ENCODE results near the gene CORO6.
A peak's percentile ranks its signal among the peaks of the same experiment; 100 is the strongest.

The CORO6 gene

DNA sequence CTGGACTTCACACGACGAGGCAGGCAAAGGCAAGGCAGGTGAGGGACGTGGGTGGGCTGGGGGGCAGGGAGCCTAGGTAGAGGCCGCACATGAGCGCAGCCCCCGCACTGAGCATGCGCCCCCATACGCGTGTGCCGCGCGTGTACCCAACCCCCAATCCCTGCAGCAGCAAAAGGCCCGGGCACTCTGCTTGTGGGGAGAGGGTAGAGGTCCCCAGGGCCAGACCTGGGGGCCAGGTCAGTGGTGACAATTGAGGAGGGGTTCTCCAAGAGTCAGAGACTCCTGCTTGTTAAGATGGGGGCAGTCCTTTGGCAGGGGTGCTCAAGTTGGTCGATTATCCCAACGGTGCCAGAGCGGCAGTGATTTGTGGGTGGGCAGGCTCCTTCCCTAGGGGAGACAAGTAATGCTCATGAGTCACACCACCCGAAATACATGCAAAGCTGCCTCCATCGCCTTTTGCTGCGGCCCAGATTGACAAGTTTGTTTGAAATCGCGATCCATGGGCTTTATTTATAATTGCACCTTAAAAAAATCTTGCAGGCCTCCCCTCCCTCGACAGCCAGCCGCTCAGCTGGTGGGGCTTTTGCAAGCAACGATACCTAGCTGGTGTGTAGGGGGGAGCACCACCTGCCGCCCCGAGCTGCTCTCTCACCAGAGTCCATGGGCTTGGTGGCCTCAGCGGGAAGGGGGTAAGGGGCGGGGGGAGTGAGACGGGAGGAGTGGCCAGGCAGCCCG lies 32.1 kb downstream of the CORO6 start:
- TF ChIP-seq, protein P1, sequence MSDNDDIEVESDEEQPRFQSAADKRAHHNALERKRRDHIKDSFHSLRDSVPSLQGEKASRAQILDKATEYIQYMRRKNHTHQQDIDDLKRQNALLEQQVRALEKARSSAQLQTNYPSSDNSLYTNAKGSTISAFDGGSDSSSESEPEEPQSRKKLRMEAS (IDR thresholded peaks at IDR 0.05): no peak
- TF ChIP-seq CEBPB (IDR thresholded peaks at IDR 0.05) (no peak), ZBTB7A (IDR thresholded peaks at IDR 0.05; ENCODE audit: low read depth) (0 out of 2 replicates have a peak, but pooled peaks have one; percentile 2), YY1 (IDR thresholded peaks at IDR 0.05; ENCODE audit: low read depth) (no peak), EGR1 (IDR thresholded peaks at IDR 0.05) (no peak)

DNA sequence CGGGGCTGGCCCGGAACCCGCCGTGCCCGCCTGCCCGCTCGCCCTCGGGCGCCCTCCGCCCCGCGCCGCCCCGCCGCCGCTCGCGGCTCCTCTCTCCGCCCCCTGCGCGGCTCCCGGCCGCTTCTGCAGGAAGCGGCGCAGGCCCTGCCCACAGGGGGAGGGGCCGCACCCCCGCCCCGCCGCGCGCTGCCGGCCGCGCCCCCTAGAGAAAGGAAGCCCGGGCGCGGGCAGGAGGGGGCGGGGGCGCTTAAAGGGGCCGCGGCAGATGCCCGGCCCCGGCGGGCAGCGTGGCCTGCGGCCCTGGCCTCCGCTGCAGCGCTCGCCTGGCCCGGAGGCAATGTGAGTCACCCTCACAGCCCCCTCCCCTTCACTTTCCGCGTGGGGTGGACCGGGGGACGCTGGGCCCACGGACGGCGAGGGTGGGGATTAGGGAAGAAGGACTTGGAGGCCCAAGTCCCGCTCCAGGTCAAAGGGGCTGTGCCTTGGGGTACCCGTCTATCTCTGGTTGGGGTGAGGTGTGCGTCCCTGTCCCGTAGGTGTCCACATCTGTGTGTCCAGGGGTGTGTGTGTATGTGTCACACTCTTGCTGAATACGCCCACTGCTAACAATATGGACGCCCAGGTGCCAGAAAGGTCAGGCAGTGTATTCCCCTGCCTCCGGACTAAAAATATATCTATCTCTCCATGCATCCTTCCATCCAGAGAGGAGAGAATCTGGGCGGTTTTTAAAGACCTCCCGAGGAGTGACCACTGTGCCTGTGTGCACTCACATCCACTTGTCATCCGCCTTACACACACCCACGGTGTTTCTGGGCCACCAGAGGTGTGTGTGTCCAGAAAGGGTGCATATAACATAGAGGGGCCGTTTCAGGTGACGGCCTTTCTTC lies 32.9 kb downstream of the CORO6 start, which contains the start of gene GIT1:
Gene GIT1 (minus strand): TSS at position 125 of the 887 bp plus-strand sequence. CDS start 270 bp downstream, outside the sequence.
- TF ChIP-seq, protein P2, sequence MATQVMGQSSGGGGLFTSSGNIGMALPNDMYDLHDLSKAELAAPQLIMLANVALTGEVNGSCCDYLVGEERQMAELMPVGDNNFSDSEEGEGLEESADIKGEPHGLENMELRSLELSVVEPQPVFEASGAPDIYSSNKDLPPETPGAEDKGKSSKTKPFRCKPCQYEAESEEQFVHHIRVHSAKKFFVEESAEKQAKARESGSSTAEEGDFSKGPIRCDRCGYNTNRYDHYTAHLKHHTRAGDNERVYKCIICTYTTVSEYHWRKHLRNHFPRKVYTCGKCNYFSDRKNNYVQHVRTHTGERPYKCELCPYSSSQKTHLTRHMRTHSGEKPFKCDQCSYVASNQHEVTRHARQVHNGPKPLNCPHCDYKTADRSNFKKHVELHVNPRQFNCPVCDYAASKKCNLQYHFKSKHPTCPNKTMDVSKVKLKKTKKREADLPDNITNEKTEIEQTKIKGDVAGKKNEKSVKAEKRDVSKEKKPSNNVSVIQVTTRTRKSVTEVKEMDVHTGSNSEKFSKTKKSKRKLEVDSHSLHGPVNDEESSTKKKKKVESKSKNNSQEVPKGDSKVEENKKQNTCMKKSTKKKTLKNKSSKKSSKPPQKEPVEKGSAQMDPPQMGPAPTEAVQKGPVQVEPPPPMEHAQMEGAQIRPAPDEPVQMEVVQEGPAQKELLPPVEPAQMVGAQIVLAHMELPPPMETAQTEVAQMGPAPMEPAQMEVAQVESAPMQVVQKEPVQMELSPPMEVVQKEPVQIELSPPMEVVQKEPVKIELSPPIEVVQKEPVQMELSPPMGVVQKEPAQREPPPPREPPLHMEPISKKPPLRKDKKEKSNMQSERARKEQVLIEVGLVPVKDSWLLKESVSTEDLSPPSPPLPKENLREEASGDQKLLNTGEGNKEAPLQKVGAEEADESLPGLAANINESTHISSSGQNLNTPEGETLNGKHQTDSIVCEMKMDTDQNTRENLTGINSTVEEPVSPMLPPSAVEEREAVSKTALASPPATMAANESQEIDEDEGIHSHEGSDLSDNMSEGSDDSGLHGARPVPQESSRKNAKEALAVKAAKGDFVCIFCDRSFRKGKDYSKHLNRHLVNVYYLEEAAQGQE (IDR thresholded peaks at IDR 0.05; ENCODE audit: low read depth): no peak
- TF ChIP-seq TCF12 (IDR thresholded peaks at IDR 0.05; ENCODE audit: low read depth): 0 out of 2 replicates have a peak, but pooled peaks have one; percentile 7
- TF ChIP-seq TEAD4 (IDR thresholded peaks at IDR 0.05): no peak
- peak; percentile 10; the same call in 1 of the 2 replicates for TF ChIP-seq ZBTB7A (IDR thresholded peaks at IDR 0.05; ENCODE audit: low read depth)
- TF ChIP-seq CREB1 (IDR thresholded peaks at IDR 0.05; ENCODE audit: low read depth): no peak
- TF ChIP-seq FOXM1 (IDR thresholded peaks at IDR 0.05; ENCODE audit: borderline replicate concordance, low read depth): no peak
- TF ChIP-seq, protein P1 (IDR thresholded peaks at IDR 0.05): peak; percentile 16; the same call in 1 of the 2 replicates
- no peak for TF ChIP-seq CEBPB (IDR thresholded peaks at IDR 0.05)
- TF ChIP-seq, protein P3, sequence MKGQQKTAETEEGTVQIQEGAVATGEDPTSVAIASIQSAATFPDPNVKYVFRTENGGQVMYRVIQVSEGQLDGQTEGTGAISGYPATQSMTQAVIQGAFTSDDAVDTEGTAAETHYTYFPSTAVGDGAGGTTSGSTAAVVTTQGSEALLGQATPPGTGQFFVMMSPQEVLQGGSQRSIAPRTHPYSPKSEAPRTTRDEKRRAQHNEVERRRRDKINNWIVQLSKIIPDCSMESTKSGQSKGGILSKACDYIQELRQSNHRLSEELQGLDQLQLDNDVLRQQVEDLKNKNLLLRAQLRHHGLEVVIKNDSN (IDR thresholded peaks at IDR 0.05): no peak
- no peak for TF ChIP-seq EGR1 (IDR thresholded peaks at IDR 0.05)
- TF ChIP-seq EP300 (IDR thresholded peaks at IDR 0.05; ENCODE audit: borderline replicate concordance): no peak
- TF ChIP-seq RAD21 (IDR thresholded peaks at IDR 0.05; ENCODE audit: low read depth): no peak
- no peak for TF ChIP-seq NFIC (IDR thresholded peaks at IDR 0.05)
- peak; percentile 26; the same call in 1 of the 2 replicates for TF ChIP-seq TAF1 (IDR thresholded peaks at IDR 0.05; ENCODE audit: low read depth)
- TF ChIP-seq YY1 (IDR thresholded peaks at IDR 0.05; ENCODE audit: low read depth): peak; percentile 5; the same call in 1 of the 2 replicates

DNA sequence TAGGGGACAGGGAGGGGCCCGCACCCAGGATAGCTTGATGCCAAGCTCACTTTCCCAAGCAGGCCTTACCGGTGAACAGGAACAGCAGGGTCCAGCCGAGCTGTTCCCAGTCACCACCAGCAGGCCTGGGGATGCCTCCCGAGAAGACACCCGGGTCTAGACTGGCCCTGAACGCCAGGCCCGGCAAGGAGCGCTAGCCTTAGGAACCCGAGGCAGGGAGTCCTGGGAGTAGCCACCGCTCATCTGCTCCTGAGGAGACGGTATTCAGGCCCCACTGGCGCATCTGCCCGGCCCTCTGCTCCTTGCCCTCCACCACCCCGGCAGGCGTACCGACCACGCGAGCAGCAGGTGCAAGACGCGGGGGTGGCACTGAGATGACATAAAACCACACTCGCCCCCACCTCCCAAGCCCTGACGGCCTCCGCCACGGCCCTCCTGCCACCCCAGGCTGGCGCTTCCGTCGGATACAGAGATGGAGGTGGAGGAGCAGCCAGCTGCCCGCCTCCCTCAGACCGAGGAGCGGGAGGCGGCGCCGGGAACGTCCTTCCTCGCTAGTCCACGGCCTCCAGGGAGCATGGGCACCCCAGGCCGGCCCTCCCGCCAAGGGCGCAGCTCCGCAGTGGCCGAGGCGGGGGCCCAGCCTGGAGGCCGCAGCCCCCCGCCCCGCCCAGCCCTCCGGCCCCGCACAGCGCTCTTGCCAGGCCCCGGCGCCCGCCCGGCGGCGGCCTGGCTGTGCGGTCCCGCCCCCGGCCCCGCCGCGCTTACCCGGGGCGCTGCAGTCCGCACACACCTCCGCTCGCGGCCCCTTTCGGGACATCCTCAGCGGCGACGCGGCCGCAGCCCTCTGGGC lies 33.9 kb downstream of the CORO6 start:
- TF ChIP-seq TEAD4 (IDR thresholded peaks at IDR 0.05) (no peak), FOXM1 (IDR thresholded peaks at IDR 0.05; ENCODE audit: borderline replicate concordance, low read depth) (no peak), CREB1 (IDR thresholded peaks at IDR 0.05; ENCODE audit: low read depth) (no peak), ZBTB7A (IDR thresholded peaks at IDR 0.05; ENCODE audit: low read depth) (peak; percentile 27; the same call in 1 of the 2 replicates), EGR1 (IDR thresholded peaks at IDR 0.05) (peak; percentile 50; the same call in 1 of the 2 replicates), NFIC (IDR thresholded peaks at IDR 0.05) (no peak), TAF1 (IDR thresholded peaks at IDR 0.05; ENCODE audit: low read depth) (no peak), TCF12 (IDR thresholded peaks at IDR 0.05; ENCODE audit: low read depth) (no peak), CEBPB (IDR thresholded peaks at IDR 0.05) (no peak), YY1 (IDR thresholded peaks at IDR 0.05; ENCODE audit: low read depth) (no peak), RAD21 (IDR thresholded peaks at IDR 0.05; ENCODE audit: low read depth) (no peak), EP300 (IDR thresholded peaks at IDR 0.05; ENCODE audit: borderline replicate concordance) (no peak)
- TF ChIP-seq, protein P3 (IDR thresholded peaks at IDR 0.05): no peak
- TF ChIP-seq, protein P1 (IDR thresholded peaks at IDR 0.05): peak; percentile 31; the same call in 1 of the 2 replicates
- TF ChIP-seq, protein P2 (IDR thresholded peaks at IDR 0.05; ENCODE audit: low read depth): no peak

Measured in Ishikawa (cell line).